Subcutaneous adipose tissue (tissue), 4 donors: ENCODE results near the gene TSSC4. TPM values are rescaled to one million over a fixed set of nuclear protein-coding genes. Genes with fewer than 3 reads are reported as not detected.

Source experiments
- total RNA-seq, 4 donors: library from RNA; depleted of rRNA; stranded (reverse); fragments of >200 nt; gene quantifications; one replicate each; pipeline ENCODE4 v1.1.0, GENCODE V29; 2016
- TF ChIP-seq, protein P1 (sequence below): fragments of 450-650 bp; IDR thresholded peaks from one replicate; pipeline ENCODE4 v1.5.1; 2016; ENCODE audit warnings: low read depth, mild to moderate bottlenecking, control low read depth, antibody characterized with exemption, moderate library complexity

The TSSC4 gene
- total RNA-seq, 4 donors from 2014 or later, result 19.5 to 36.0 (median 27.8) TPM

DNA sequence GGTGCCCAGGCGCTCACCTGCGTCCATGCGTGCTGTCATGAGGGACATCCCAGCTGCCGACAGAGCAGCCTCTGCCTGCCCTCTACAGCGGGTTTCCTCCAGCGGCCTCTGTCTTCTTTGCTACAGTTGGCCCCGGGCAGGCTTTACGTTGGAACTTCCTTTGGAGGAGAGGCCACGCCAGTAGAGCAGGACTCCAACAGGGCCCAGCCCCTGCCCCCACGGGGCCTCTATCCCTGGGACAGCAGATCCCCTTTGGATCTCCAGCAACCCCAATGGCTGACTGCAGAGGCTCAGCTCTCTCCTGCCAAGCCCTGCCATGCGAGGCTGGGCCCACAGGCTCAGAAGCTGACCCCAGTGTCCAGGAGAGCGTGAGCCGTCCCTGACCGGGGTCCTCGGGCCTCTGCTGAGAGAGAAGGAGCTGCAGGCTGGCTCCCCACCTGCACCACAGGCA is 31.6 kb downstream of the TSSC4 start:
- TF ChIP-seq, protein P1, sequence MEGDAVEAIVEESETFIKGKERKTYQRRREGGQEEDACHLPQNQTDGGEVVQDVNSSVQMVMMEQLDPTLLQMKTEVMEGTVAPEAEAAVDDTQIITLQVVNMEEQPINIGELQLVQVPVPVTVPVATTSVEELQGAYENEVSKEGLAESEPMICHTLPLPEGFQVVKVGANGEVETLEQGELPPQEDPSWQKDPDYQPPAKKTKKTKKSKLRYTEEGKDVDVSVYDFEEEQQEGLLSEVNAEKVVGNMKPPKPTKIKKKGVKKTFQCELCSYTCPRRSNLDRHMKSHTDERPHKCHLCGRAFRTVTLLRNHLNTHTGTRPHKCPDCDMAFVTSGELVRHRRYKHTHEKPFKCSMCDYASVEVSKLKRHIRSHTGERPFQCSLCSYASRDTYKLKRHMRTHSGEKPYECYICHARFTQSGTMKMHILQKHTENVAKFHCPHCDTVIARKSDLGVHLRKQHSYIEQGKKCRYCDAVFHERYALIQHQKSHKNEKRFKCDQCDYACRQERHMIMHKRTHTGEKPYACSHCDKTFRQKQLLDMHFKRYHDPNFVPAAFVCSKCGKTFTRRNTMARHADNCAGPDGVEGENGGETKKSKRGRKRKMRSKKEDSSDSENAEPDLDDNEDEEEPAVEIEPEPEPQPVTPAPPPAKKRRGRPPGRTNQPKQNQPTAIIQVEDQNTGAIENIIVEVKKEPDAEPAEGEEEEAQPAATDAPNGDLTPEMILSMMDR, result no peak

DNA sequence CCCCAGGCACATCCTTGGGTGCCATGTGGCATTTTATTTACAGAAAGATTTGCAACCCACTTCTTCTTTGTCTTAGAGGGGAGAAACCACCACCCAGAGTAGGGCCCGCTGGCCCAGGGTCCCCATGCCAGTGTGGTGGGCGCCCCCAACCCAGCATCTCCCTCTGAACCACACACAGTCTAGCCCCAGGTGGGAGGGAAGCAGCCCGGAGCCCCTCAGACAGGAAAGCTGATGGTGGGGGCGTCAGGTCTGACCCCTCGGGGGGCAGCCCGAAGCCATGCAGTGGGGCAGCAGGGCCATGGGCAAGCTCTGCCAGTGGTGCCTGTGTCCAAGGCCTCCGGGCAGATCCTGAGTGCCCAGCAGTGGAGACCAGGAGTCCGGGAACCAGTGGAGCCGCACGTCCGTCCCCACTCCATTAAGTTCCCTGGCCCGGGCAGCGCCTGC is 32.1 kb downstream of the TSSC4 start:
- TF ChIP-seq, protein P1, result no peak

DNA sequence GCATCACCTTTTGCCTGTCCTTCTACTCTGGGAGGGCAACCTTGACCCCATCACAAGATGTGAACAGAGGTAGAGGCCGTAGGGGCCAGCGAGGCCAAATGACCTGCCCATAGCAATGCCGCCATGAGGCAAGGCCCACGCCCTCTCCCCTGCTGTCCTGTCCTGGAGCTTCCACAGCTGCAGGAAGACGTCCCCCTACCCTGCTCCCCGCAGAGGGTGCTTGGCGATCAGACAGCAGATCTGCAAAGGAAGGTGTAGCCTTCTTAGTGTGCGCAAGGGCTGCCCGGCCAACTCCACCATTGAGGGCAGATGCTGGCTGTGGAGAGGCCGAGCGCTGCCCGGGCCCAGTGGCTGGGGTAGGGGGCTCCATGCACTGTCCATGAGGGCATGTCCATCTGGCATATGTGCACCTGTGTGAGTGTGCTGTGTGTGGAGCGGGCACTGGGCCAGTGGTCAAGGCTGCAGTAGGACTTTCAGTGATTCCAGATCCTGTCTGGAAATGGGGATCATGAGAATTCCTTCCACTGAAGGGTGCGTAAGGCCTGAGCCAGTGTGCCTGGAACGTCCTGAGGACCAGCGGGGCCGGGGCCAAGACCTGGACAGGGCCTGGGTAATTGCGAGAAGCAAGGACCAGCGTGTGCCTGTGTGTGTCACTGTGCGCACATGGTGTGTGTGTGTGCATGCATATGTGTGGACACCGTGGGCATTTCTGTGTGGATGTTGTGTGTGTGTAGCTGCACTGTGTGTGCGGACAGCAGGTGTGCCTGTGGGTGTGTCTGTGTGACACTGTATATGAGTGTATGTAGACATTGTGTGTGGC is 32.8 kb downstream of the TSSC4 start:
- TF ChIP-seq, protein P1, result no peak

DNA sequence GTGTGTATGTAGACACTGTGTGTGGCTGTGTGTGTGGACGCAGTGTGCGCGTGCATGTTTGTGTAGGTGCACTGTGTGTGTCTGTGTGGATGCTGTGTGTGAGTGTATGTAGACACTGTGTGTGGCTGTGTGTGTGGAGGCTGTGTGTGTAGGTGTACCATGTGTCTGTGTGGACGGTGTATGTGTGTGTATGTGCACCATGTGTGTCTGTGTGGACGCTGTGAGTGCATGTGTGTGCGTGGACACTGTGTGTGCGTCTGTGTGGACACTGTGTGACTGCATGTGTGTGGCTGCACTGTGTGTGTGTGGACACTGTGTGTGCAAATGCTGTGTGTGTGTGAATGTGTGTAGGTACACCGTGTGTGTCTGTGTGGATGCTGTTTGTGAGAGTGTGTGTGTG is 33.5 kb downstream of the TSSC4 start:
- TF ChIP-seq, protein P1, result no peak

DNA sequence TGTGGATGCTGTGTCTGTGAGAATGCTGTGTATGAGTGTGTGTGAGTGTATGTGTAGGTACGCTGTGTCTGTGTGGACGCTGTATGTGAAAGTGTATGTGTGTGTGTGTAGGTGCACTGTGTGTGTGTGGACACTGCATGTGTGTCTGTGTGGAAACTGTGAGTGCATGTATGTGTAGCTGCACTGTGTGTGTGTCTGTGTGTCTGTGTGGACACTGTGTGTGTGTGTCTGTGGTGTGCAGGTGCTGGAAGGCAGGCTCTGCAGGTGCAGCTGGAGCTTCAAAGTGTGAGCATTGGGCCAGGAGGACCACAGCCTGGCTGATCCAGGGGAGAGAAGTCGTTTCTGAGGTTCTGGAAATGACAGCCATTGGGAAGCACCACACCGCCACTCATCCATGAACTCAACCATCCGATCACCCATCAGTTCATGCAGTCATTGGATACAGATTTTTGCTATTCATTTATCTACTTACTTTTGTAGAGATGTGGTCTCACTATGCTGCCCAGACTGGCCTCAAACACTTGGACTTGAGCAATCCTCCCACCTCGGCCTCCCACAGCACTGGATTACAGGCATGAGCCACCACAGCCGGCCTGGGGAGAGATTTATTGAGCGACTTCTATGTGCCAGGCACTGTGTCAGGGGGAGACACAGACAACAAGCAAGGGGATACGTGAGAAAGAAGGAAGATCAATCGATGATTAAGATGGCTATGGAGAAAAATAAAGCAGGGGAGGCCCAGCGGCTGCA is 34.1 kb downstream of the TSSC4 start:
- TF ChIP-seq, protein P1, result no peak

DNA sequence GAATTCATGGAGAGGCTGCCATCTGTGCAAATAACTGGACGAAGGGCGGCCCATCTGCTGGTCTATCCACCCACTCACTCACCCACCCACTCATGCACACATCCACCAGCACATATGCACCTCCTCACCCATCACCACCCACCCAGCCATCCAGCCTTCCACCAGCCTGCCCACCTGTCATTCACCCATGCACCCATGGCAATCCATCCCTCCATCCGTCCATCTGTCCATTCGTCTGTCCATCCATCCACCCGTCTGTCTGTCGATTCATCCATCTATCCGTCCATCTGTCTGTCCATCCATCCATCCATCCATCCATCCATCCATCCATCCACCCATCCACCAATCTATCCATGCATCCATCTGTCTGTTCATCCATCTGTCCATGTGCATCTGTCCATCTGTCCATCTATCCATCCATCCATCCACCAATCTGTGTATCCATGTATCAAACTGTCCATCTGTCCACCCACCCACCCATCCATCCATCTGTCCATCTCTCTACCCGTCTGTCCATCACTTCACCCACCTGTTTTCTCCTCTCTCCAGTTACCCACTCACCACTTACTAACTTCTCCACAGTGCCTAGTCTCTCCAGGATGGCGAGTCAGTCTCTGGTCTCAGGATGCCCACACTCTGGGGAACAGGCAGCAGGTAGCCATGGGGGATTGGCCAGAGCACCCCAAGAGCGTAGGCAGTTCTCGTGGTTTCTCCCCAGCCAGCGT is 34.9 kb downstream of the TSSC4 start:
- TF ChIP-seq, protein P1, result no peak
